ENCODE measurements around the gene NRXN2. TPM values are rescaled to one million over a fixed set of nuclear protein-coding genes. Genes with fewer than 3 reads are reported as not detected.

NRXN2 gene
- polyA plus RNA-seq, 2 donors = 0.24 to 0.44 TPM

- no peaks in the 10 kb centered on the region for H3K36me3 ChIP-seq (ENCODE audit: control insufficient read depth in 2 of 2, insufficient read depth in 2 of 2, low read length in 1 of 2)
- H3K27me3 ChIP-seq (ENCODE audit: control insufficient read depth in 1 of 2, insufficient read depth in 2 of 2, low read length in 2 of 2) = no peaks in the 10 kb centered on the region
- H3K9me3 ChIP-seq (ENCODE audit: control insufficient read depth in 2 of 2, insufficient read depth in 1 of 2, low read depth in 1 of 2, low read length in 1 of 2) = no peaks in the 10 kb centered on the region
- H3K27ac ChIP-seq (ENCODE audit: low read depth in 2 of 2, low read length in 1 of 2) = peak overlapping the region; percentile 77 to 80
- WGBS, 2 donors = 2% methylated on average over 52 of the region's 52 CpGs
- H3K4me1 ChIP-seq (ENCODE audit: control insufficient read depth in 2 of 2, insufficient read depth in 2 of 2, low read length in 1 of 2) = peaks cover 0 to 12% of the 10 kb centered on the region in 2 donors
- H3K4me3 ChIP-seq (ENCODE audit: low read depth in 1 of 2, low read length in 2 of 2) = peak overlapping the region; percentile 43 to 45
Observed at GRCh38 chr11:64745521-64746328, 22.7 kb upstream of the NRXN2 start.

- peaks cover 0 to 12% of the 10 kb centered on the region in 2 donors for H3K4me1 ChIP-seq (ENCODE audit: control insufficient read depth in 2 of 2, insufficient read depth in 2 of 2, low read length in 1 of 2)
- no peaks in the 10 kb centered on the region for H3K36me3 ChIP-seq (ENCODE audit: control insufficient read depth in 2 of 2, insufficient read depth in 2 of 2, low read length in 1 of 2)
- WGBS, 2 donors = 2 to 3% methylated on average over 19 to 20 of the region's 20 CpGs
- no peaks in the 10 kb centered on the region for H3K27me3 ChIP-seq (ENCODE audit: control insufficient read depth in 1 of 2, insufficient read depth in 2 of 2, low read length in 2 of 2)
- peak overlapping the region; percentile 43 to 45 for H3K4me3 ChIP-seq (ENCODE audit: low read depth in 1 of 2, low read length in 2 of 2)
- H3K9me3 ChIP-seq (ENCODE audit: control insufficient read depth in 2 of 2, insufficient read depth in 1 of 2, low read depth in 1 of 2, low read length in 1 of 2) = no peaks in the 10 kb centered on the region
- peak overlapping the region; percentile 77 to 80 for H3K27ac ChIP-seq (ENCODE audit: low read depth in 2 of 2, low read length in 1 of 2)
Observed at GRCh38 chr11:64745189-64745520, 22.2 kb upstream of the NRXN2 start.

- no peaks in the 10 kb centered on the region for H3K9me3 ChIP-seq (ENCODE audit: control insufficient read depth in 2 of 2, insufficient read depth in 1 of 2, low read depth in 1 of 2, low read length in 1 of 2)
- H3K27me3 ChIP-seq (ENCODE audit: control insufficient read depth in 1 of 2, insufficient read depth in 2 of 2, low read length in 2 of 2) = no peaks in the 10 kb centered on the region
- peak overlapping the region; percentile 77 to 80 for H3K27ac ChIP-seq (ENCODE audit: low read depth in 2 of 2, low read length in 1 of 2)
- H3K4me3 ChIP-seq (ENCODE audit: low read depth in 1 of 2, low read length in 2 of 2) = peak overlapping the region; percentile 43 to 51
- H3K36me3 ChIP-seq (ENCODE audit: control insufficient read depth in 2 of 2, insufficient read depth in 2 of 2, low read length in 1 of 2) = no peaks in the 10 kb centered on the region
- H3K4me1 ChIP-seq (ENCODE audit: control insufficient read depth in 2 of 2, insufficient read depth in 2 of 2, low read length in 1 of 2) = peaks cover 0 to 12% of the 10 kb centered on the region in 2 donors
- WGBS, 2 donors = 1 to 2% methylated on average over 32 to 88 of the region's 89 CpGs
Observed at GRCh38 chr11:64744544-64745188, 21.7 kb upstream of the NRXN2 start.

- H3K4me1 ChIP-seq (ENCODE audit: control insufficient read depth in 2 of 2, insufficient read depth in 2 of 2, low read length in 1 of 2) = peaks cover 0 to 12% of the 10 kb centered on the region in 2 donors
- H3K36me3 ChIP-seq (ENCODE audit: control insufficient read depth in 2 of 2, insufficient read depth in 2 of 2, low read length in 1 of 2) = no peaks in the 10 kb centered on the region
- WGBS, 2 donors = 1% methylated on average over 44 to 57 of the region's 57 CpGs
- H3K27me3 ChIP-seq (ENCODE audit: control insufficient read depth in 1 of 2, insufficient read depth in 2 of 2, low read length in 2 of 2) = no peaks in the 10 kb centered on the region
- H3K27ac ChIP-seq (ENCODE audit: low read depth in 2 of 2, low read length in 1 of 2) = peak within 1 kb of the TSS; percentile 77 to 80
- H3K4me3 ChIP-seq (ENCODE audit: low read depth in 1 of 2, low read length in 2 of 2) = peak within 1 kb of the TSS; percentile 43 to 51
- no peaks in the 10 kb centered on the region for H3K9me3 ChIP-seq (ENCODE audit: control insufficient read depth in 2 of 2, insufficient read depth in 1 of 2, low read depth in 1 of 2, low read length in 1 of 2)
Observed at GRCh38 chr11:64743591-64744543, 20.9 kb upstream of the NRXN2 start, which contains the start of gene RASGRP2. RASGRP2 (minus strand) TSS chr11:64744142; CDS start chr11:64742866, 1,276 bp downstream.

- Histone ChIP-seq H3K4me1 (ENCODE audit: control insufficient read depth in 2 of 2, insufficient read depth in 2 of 2, low read length in 1 of 2) (peaks cover 0 to 12% of the 10 kb centered on the region in 2 donors), H3K27ac (ENCODE audit: low read depth in 2 of 2, low read length in 1 of 2) (peak overlapping the region; percentile 66 to 80), H3K36me3 (ENCODE audit: control insufficient read depth in 2 of 2, insufficient read depth in 2 of 2, low read length in 1 of 2) (no peaks in the 10 kb centered on the region), H3K4me3 (ENCODE audit: low read depth in 1 of 2, low read length in 2 of 2) (peak overlapping the region; percentile 43 to 51), H3K9me3 (ENCODE audit: control insufficient read depth in 2 of 2, insufficient read depth in 1 of 2, low read depth in 1 of 2, low read length in 1 of 2) (no peaks in the 10 kb centered on the region), H3K27me3 (ENCODE audit: control insufficient read depth in 1 of 2, insufficient read depth in 2 of 2, low read length in 2 of 2) (no peaks in the 10 kb centered on the region)
- WGBS, 2 donors = 0 to 1% methylated on average over 58 of the region's 58 CpGs
Observed at GRCh38 chr11:64742889-64743590, 20.0 kb upstream of the NRXN2 start.

GRCh38 chr11:64742087-64742888 lies 19.3 kb upstream of the NRXN2 start:
- peak overlapping the region; percentile 23 to 50 for H3K27ac ChIP-seq (ENCODE audit: low read depth in 2 of 2, low read length in 1 of 2)
- WGBS, 2 donors = 7 to 8% methylated on average over 54 of the region's 54 CpGs
- no peaks in the 10 kb centered on the region for H3K9me3 ChIP-seq (ENCODE audit: control insufficient read depth in 2 of 2, insufficient read depth in 1 of 2, low read depth in 1 of 2, low read length in 1 of 2)
- H3K36me3 ChIP-seq (ENCODE audit: control insufficient read depth in 2 of 2, insufficient read depth in 2 of 2, low read length in 1 of 2) = no peaks in the 10 kb centered on the region
- H3K4me1 ChIP-seq (ENCODE audit: control insufficient read depth in 2 of 2, insufficient read depth in 2 of 2, low read length in 1 of 2) = peaks cover 0 to 12% of the 10 kb centered on the region in 2 donors
- H3K4me3 ChIP-seq (ENCODE audit: low read depth in 1 of 2, low read length in 2 of 2) = peak overlapping the region; percentile 43 to 51
- H3K27me3 ChIP-seq (ENCODE audit: control insufficient read depth in 1 of 2, insufficient read depth in 2 of 2, low read length in 2 of 2) = no peaks in the 10 kb centered on the region

- Histone ChIP-seq H3K27ac (ENCODE audit: low read depth in 2 of 2, low read length in 1 of 2) (no peak overlapping the region), H3K9me3 (ENCODE audit: control insufficient read depth in 2 of 2, insufficient read depth in 1 of 2, low read depth in 1 of 2, low read length in 1 of 2) (no peaks in the 10 kb centered on the region), H3K27me3 (ENCODE audit: control insufficient read depth in 1 of 2, insufficient read depth in 2 of 2, low read length in 2 of 2) (no peaks in the 10 kb centered on the region), H3K4me3 (ENCODE audit: low read depth in 1 of 2, low read length in 2 of 2) (no peak overlapping the region), H3K4me1 (ENCODE audit: control insufficient read depth in 2 of 2, insufficient read depth in 2 of 2, low read length in 1 of 2) (peaks cover 0 to 20% of the 10 kb centered on the region in 2 donors), H3K36me3 (ENCODE audit: control insufficient read depth in 2 of 2, insufficient read depth in 2 of 2, low read length in 1 of 2) (no peaks in the 10 kb centered on the region)
- WGBS, 2 donors = 46 to 53% methylated on average over 24 of the region's 24 CpGs
Observed at GRCh38 chr11:64741375-64742086, 18.5 kb upstream of the NRXN2 start.

GRCh38 chr11:64739871-64740270 lies 16.9 kb upstream of the NRXN2 start:
- Histone ChIP-seq H3K4me3 (ENCODE audit: low read depth in 1 of 2, low read length in 2 of 2) (no peak overlapping the region), H3K27me3 (ENCODE audit: control insufficient read depth in 1 of 2, insufficient read depth in 2 of 2, low read length in 2 of 2) (no peaks in the 10 kb centered on the region), H3K36me3 (ENCODE audit: control insufficient read depth in 2 of 2, insufficient read depth in 2 of 2, low read length in 1 of 2) (peaks cover 0 to under 1% of the 10 kb centered on the region in 2 donors), H3K4me1 (ENCODE audit: control insufficient read depth in 2 of 2, insufficient read depth in 2 of 2, low read length in 1 of 2) (peaks cover 3 to 20% of the 10 kb centered on the region in 2 donors), H3K27ac (ENCODE audit: low read depth in 2 of 2, low read length in 1 of 2) (no peak overlapping the region), H3K9me3 (ENCODE audit: control insufficient read depth in 2 of 2, insufficient read depth in 1 of 2, low read depth in 1 of 2, low read length in 1 of 2) (no peaks in the 10 kb centered on the region)
- 89 to 90% methylated on average over 12 of the region's 12 CpGs for WGBS, 2 donors

Data from esophagus (tissue), 2 donors.